Kidney epithelial cell (primary cell): ENCODE measurements around the gene SLFN12. TPM values are rescaled to one million over a fixed set of nuclear protein-coding genes. Genes with fewer than 3 reads are reported as not detected.
"Not testable (repeated sequence)": the region's sequence is repeated elsewhere in the genome, so short reads cannot be mapped to it uniquely, and the experiment has no call there.

Experiments
- DNase-seq: peaks from one replicate; pipeline ENCODE4 v3.0.0-alpha.2; 2010; ENCODE audit warnings: low read depth
- H3K27me3 ChIP-seq: 2 replicates; pipeline ENCODE4 v1.6.0; 2011; ENCODE audit warnings: low read length; ENCODE audit not compliant: control insufficient read depth, insufficient read depth
- H3K36me3 ChIP-seq: 2 replicates; pipeline ENCODE4 v1.5.1; 2011; ENCODE audit warnings: low read length; ENCODE audit not compliant: control insufficient read depth, insufficient read depth
- H3K4me3 ChIP-seq: 2 replicates; pipeline ENCODE4 v1.5.1; 2011; ENCODE audit warnings: low read depth, mild to moderate bottlenecking, control low read depth, low read length
- total RNA-seq: library from RNA; depleted of rRNA; stranded (reverse); fragments of >200 nt; gene quantifications from 2 replicates; pipeline ENCODE4 v1.2.3, GENCODE V29; 2015
- TF ChIP-seq, protein P1 (sequence below): IDR thresholded peaks from 2 replicates; pipeline ENCODE4 v1.5.1; 2011; ENCODE audit warnings: mild to moderate bottlenecking, moderate library complexity, low read length, control low read depth, inconsistent platforms; ENCODE audit not compliant: insufficient read depth, poor library complexity, severe bottlenecking

SLFN12 gene
- total RNA-seq, 1 donor from 2014 or later = 12.8 TPM

DNA sequence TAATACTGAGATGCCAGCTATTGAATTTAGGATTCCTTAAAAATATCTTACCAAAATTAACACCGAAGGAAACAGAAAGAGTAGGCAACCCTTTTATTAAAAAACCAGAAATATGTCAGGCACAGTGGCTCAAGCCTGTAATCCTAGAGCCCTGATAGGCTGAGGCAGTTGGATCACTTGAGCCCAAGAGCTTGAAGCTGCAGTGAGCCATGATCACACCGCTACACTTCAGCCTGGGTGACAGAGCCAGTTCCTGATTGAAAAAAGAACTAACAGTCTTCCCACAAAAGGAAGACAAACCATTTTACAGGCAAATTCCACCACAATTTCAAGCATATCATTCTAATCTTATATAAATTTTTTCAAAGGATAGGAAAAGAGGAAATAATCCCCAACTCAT, 15.6 kb downstream of the SLFN12 start:
- H3K4me3 ChIP-seq = no peak overlapping the region
- DNase-seq = no peak
- TF ChIP-seq, protein P1, sequence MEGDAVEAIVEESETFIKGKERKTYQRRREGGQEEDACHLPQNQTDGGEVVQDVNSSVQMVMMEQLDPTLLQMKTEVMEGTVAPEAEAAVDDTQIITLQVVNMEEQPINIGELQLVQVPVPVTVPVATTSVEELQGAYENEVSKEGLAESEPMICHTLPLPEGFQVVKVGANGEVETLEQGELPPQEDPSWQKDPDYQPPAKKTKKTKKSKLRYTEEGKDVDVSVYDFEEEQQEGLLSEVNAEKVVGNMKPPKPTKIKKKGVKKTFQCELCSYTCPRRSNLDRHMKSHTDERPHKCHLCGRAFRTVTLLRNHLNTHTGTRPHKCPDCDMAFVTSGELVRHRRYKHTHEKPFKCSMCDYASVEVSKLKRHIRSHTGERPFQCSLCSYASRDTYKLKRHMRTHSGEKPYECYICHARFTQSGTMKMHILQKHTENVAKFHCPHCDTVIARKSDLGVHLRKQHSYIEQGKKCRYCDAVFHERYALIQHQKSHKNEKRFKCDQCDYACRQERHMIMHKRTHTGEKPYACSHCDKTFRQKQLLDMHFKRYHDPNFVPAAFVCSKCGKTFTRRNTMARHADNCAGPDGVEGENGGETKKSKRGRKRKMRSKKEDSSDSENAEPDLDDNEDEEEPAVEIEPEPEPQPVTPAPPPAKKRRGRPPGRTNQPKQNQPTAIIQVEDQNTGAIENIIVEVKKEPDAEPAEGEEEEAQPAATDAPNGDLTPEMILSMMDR = no peak

DNA sequence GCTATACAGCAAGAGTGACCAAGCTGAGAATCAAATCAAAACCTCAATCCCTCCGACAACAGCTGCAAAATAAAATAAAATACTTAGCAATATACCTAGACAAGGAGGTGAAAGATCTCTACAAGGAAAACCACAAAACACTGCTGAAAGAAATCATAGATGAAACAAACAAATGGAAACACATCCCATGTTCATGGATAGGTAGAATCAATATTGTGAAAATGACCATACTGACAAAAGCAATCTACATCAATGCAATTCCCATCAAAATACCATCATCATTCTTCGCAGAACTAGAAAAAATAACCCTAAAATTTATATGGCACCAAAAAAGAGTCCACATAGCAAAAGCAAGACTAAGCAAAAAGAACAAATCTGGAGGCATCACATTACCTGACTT, 17.6 kb downstream of the SLFN12 start:
- H3K36me3 ChIP-seq, DNase-seq, H3K27me3 ChIP-seq, H3K4me3 ChIP-seq: not testable (repeated sequence)

More for the DNA sequence above, 15.6 kb downstream of the SLFN12 start:
- no peaks in the 10 kb centered on the region for H3K27me3 ChIP-seq
- H3K36me3 ChIP-seq = no peaks in the 10 kb centered on the region

- no peak for DNase-seq
- TF ChIP-seq, protein P1 = no peak
- H3K4me3 ChIP-seq = no peak overlapping the region
These were observed 18.1 kb downstream of the SLFN12 start for GRCh38 chr17:35414247-35414646.

DNA sequence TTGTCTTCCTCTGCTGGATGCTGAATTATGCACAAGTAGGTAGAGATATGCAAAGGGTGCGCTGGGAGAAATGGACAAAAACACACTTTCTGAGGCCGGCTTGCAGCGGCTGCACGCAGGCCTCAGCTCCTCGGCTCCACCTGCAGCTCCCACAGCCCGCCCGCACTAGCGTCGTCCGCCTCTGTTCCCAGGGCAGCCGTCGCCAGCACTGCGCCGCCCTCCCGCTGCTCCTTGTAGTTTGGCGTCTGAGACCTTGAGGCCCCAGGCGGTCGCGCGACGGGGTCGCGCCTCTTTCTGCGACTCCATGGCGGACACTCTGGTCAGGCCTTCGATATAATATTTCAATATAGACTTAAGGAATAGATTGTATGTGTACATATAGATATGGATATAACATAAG, 24.8 kb downstream of the SLFN12 start:
- no peak overlapping the region for H3K4me3 ChIP-seq
- H3K36me3 ChIP-seq = no peaks in the 10 kb centered on the region
- TF ChIP-seq, protein P1 = no peak
- DNase-seq = no peak
- no peaks in the 10 kb centered on the region for H3K27me3 ChIP-seq

More at GRCh38 chr17:35414247-35414646, 18.1 kb downstream of the SLFN12 start:
- Histone ChIP-seq H3K36me3 (no peaks in the 10 kb centered on the region), H3K27me3 (no peaks in the 10 kb centered on the region)

- no peaks in the 10 kb centered on the region for H3K36me3 ChIP-seq
These were observed 25.7 kb downstream of the SLFN12 start for GRCh38 chr17:35406568-35406967.

GRCh38 chr17:35404360-35404759, 27.9 kb downstream of the SLFN12 start:
- Histone ChIP-seq H3K27me3 (no peaks in the 10 kb centered on the region), H3K36me3 (no peaks in the 10 kb centered on the region), H3K4me3 (no peak overlapping the region)
- no peak for DNase-seq
- TF ChIP-seq, protein P1 = no peak

More at GRCh38 chr17:35406568-35406967, 25.7 kb downstream of the SLFN12 start:
- DNase-seq = no peak
- TF ChIP-seq, protein P1 = no peak
- H3K27me3 ChIP-seq = no peaks in the 10 kb centered on the region
- no peak overlapping the region for H3K4me3 ChIP-seq

- not testable (repeated sequence) for H3K4me3 ChIP-seq, H3K36me3 ChIP-seq, DNase-seq, H3K27me3 ChIP-seq
These were observed 38.5 kb downstream of the SLFN12 start for GRCh38 chr17:35393783-35394182.
